ENCODE measurements around the gene LEPROT. TPM values are rescaled to one million over a fixed set of nuclear protein-coding genes. Genes with fewer than 3 reads are reported as not detected.

Gene LEPROT
- polyA plus RNA-seq, 1 experiment: 86.7 TPM

DNA sequence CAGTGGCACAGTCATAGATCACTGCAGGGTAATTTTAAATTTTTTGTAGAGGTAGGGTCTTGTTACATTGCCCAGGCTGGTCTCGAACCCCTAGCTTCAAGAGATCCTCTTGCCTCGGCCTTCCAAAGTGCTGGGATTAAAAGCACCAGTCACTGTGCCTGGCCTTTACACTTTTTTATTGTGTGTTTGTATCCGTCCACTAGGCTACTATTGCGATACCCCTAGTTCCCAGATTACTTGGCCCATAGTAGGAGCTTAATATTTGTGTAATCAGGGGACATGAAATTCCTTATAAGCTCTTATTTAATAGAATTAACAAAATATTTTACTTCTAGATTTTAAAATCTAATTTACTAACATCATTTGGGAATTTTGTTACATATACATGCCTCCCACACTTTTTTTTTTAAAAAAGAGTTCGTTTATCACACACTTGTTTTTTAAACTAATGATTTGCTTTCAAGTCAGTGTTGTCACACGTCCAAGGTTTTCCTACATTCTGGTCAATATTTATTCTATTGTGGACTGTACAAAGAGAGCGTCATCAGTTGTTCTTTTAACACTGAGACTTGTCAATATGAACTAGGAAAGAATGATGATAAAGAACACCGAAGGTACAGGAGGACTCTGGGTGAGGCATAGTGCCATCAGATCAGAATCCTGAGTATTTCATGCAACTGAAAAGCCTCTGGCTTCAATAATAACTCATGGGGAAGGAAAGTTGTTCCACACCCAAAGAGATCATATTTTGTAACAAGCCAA, 63.7 kb downstream of the LEPROT start:
- POLR2A ChIA-PET: no interaction called here
- Histone ChIP-seq H3K27me3 (ENCODE audit: control insufficient read depth, insufficient read depth, low read length) (no peaks in the 10 kb centered on the region), H3K27ac (ENCODE audit: low read depth, low read length) (no peak overlapping the region), H3K4me3 (ENCODE audit: low read depth, low read length) (no peak overlapping the region), H3K9me3 (ENCODE audit: control insufficient read depth, insufficient read depth, low read length) (no peaks in the 10 kb centered on the region)
- no peak for DNase-seq (ENCODE audit: low read depth, low spot score)
- TF ChIP-seq, protein P1, sequence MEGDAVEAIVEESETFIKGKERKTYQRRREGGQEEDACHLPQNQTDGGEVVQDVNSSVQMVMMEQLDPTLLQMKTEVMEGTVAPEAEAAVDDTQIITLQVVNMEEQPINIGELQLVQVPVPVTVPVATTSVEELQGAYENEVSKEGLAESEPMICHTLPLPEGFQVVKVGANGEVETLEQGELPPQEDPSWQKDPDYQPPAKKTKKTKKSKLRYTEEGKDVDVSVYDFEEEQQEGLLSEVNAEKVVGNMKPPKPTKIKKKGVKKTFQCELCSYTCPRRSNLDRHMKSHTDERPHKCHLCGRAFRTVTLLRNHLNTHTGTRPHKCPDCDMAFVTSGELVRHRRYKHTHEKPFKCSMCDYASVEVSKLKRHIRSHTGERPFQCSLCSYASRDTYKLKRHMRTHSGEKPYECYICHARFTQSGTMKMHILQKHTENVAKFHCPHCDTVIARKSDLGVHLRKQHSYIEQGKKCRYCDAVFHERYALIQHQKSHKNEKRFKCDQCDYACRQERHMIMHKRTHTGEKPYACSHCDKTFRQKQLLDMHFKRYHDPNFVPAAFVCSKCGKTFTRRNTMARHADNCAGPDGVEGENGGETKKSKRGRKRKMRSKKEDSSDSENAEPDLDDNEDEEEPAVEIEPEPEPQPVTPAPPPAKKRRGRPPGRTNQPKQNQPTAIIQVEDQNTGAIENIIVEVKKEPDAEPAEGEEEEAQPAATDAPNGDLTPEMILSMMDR (IDR thresholded peaks at IDR 0.05; ENCODE audit: low read depth, low read length): no peak
- CTCF ChIA-PET: no interaction called here

Small RNAs within 50 kb of the gene (small RNA-seq; reads per million reads assigned to genes)
- not detected for gene RNU2-15P (ENCODE audit: insufficient read length, low read depth)

Other genes with a start within 250 kb of the LEPROT start
- 0.09 TPM in 1 of 2 replicates, not detected in the other for gene DNAJC6, start 111.1 kb upstream of the LEPROT start, polyA plus RNA-seq (2011; rRNA removed)
- 7.4 and 11.1 TPM in 2 replicates for gene LEPR, start within 50 bp of the LEPROT start, polyA plus RNA-seq (2011; rRNA removed)